Activated naive CD8-positive, alpha-beta T cell (primary cell): ENCODE data around the gene SHC3.

Source experiments
- H3K27ac Mint-ChIP-seq: one replicate; pipeline ENCODE4 v1.8.0; 2021; ENCODE audit warnings: mixed read lengths
- H3K27me3 Mint-ChIP-seq: one replicate; pipeline ENCODE4 v1.8.0; 2021; ENCODE audit warnings: mixed read lengths
- H3K36me3 Mint-ChIP-seq: one replicate; pipeline ENCODE4 v1.8.0; 2021; ENCODE audit warnings: mixed read lengths
- H3K4me1 Mint-ChIP-seq: one replicate; pipeline ENCODE4 v1.8.0; 2021; ENCODE audit warnings: low read depth, mixed read lengths
- H3K4me3 Mint-ChIP-seq: one replicate; pipeline ENCODE4 v1.8.0; 2021; ENCODE audit warnings: mild to moderate bottlenecking, mixed read lengths
- H3K9me3 Mint-ChIP-seq: one replicate; pipeline ENCODE4 v1.8.0; 2021; ENCODE audit warnings: low read depth, mixed read lengths

The SHC3 gene

DNA sequence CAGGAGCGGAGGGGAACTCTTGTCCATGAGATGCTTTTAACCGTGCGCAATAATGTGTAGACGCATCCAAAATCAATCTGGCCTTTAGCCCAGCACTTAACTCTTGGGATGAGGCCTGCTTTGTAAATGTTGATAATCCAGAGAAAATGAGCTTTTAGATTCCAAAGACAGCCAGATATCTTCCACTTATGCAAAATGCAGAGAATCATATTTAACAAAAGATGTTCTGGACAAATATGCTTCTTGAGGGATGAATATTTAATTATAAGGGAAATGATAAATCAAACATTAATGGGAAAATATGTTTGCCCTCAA lies 181.7 kb downstream of the SHC3 start:
- Mint-ChIP-seq H3K27me3 (peaks cover 23% of the 10 kb centered on the region), H3K4me1 (peaks cover 10% of the 10 kb centered on the region), H3K4me3 (no peak overlapping the region), H3K36me3 (no peaks in the 10 kb centered on the region), H3K9me3 (no peaks in the 10 kb centered on the region), H3K27ac (no peak overlapping the region)

DNA sequence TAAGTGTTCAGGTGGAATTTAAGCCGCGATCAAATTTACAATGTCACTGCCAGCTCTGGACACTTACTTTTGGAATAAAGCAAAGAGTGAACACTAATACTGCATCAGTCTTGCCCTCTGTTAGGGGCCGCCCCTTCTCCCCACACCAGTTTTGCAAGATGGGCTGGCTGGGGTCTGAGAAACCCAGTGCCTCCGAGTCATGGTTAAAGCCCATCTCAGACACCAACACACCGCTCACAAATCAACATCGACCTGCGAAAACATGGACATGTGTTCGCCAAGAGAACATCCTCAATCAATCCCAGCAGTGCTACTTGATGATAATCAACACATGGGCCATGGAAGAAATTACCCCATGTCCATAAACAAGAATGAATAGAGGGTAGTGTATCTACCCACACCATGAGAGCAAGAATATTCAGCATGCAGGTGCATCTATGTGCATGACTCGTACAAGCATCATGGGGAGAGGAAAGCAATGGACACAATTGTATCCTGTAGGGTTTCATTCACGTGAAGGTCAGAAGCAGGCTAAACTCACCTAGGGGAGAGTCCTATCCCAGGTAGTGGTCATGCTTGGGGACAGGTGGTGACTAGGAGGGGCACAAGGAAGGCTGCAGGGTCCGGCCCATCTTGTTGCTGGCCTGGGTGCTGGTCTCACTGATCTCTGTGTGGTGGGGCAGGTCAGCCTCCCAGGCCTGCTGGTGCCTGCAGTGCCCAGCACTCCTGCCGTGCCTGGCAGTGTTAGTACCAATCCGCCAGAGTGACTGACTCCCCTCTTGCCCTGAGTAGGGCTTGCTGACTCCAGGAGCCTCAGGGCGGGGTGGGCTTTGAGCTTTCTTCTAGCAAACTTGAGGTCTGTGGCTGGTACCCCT lies 182.3 kb downstream of the SHC3 start:
- peaks cover 19% of the 10 kb centered on the region for H3K27me3 Mint-ChIP-seq
- H3K4me3 Mint-ChIP-seq = no peak overlapping the region
- H3K9me3 Mint-ChIP-seq = no peaks in the 10 kb centered on the region
- H3K27ac Mint-ChIP-seq = no peak overlapping the region
- peaks cover 11% of the 10 kb centered on the region for H3K4me1 Mint-ChIP-seq
- no peaks in the 10 kb centered on the region for H3K36me3 Mint-ChIP-seq

GRCh38 chr9:88995627-88996026 lies 183.0 kb downstream of the SHC3 start:
- H3K27me3 Mint-ChIP-seq = peaks cover 19% of the 10 kb centered on the region

DNA sequence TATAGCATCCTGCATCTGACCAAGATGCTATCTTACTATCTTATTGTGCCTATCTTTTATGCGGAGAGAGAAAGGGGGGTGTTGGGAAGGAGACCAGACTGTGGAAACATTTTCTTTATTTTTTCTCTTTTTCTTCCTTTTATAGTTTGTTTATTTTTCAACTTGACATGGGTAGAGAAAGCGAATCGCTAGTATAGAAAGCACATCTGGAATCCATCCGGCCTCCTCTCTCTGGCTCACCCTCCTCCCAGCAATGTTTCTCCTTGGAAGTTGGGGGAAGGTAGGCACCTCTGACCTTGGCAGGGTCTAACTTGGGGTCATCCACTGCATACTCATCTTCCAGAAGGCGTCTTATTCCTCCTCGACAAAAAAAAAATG lies 183.4 kb downstream of the SHC3 start:
- H3K27ac Mint-ChIP-seq = no peak overlapping the region
- no peak overlapping the region for H3K4me3 Mint-ChIP-seq
- no peaks in the 10 kb centered on the region for H3K36me3 Mint-ChIP-seq
- peaks cover 8% of the 10 kb centered on the region for H3K4me1 Mint-ChIP-seq
- H3K9me3 Mint-ChIP-seq = no peaks in the 10 kb centered on the region
- peaks cover 19% of the 10 kb centered on the region for H3K27me3 Mint-ChIP-seq

More at GRCh38 chr9:88995627-88996026, 183.0 kb downstream of the SHC3 start:
- peaks cover 6% of the 10 kb centered on the region for H3K4me1 Mint-ChIP-seq
- H3K36me3 Mint-ChIP-seq = no peaks in the 10 kb centered on the region
- H3K4me3 Mint-ChIP-seq = no peak overlapping the region
- H3K27ac Mint-ChIP-seq = no peak overlapping the region
- no peaks in the 10 kb centered on the region for H3K9me3 Mint-ChIP-seq

DNA sequence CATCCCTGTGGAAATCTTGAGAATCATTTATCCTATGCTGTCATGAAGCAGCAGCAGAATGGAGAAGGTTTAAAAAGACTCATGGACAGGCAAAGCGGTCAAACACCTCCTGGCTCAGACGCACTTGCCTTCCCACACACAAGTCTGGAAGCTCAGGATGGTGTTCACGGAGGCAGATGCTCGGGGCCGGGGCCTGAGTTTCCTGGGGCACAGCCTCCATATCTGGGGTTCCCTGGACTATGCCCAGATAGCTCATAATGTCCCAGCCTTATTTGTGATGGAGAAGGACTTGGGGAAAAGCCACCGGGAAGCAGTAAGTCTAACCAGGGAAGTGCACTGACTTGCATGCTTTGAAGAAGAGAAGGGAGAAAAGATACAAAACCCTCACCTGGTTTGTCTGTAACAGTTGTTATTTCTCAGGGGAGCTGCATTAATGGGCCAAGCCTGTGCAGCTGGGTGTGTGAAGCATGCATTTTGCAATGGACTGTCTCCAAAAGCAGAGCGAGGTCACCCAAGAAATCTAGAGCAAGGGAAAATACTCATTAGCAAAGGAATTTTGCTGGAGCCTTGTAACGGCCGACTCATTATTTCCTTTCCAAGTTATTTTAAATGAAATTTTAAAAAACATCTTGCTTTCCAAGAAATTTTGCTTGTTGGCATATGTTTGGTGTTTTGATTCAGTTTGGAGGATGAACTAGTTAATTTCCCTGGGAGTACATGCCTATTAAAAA lies 184.0 kb downstream of the SHC3 start:
- H3K27ac Mint-ChIP-seq = no peak overlapping the region
- H3K36me3 Mint-ChIP-seq = no peaks in the 10 kb centered on the region
- H3K4me1 Mint-ChIP-seq = peaks cover 13% of the 10 kb centered on the region
- H3K27me3 Mint-ChIP-seq = peaks cover 19% of the 10 kb centered on the region
- H3K4me3 Mint-ChIP-seq = no peak overlapping the region
- no peaks in the 10 kb centered on the region for H3K9me3 Mint-ChIP-seq

- H3K27ac Mint-ChIP-seq = no peak overlapping the region
- no peak overlapping the region for H3K4me3 Mint-ChIP-seq
- H3K4me1 Mint-ChIP-seq = peaks cover 20% of the 10 kb centered on the region
- H3K36me3 Mint-ChIP-seq = no peaks in the 10 kb centered on the region
- no peaks in the 10 kb centered on the region for H3K9me3 Mint-ChIP-seq
- H3K27me3 Mint-ChIP-seq = peaks cover 20% of the 10 kb centered on the region
Measured at GRCh38 chr9:88993871-88994460, 184.7 kb downstream of the SHC3 start.

GRCh38 chr9:88993327-88993726 lies 185.3 kb downstream of the SHC3 start:
- H3K36me3 Mint-ChIP-seq = no peaks in the 10 kb centered on the region
- H3K27ac Mint-ChIP-seq = no peak overlapping the region
- peaks cover 26% of the 10 kb centered on the region for H3K4me1 Mint-ChIP-seq
- no peak overlapping the region for H3K4me3 Mint-ChIP-seq
- H3K27me3 Mint-ChIP-seq = peaks cover 20% of the 10 kb centered on the region
- no peaks in the 10 kb centered on the region for H3K9me3 Mint-ChIP-seq

GRCh38 chr9:88992556-88992955 lies 186.1 kb downstream of the SHC3 start:
- H3K36me3 Mint-ChIP-seq = no peaks in the 10 kb centered on the region
- no peak overlapping the region for H3K27ac Mint-ChIP-seq
- peaks cover 28% of the 10 kb centered on the region for H3K4me1 Mint-ChIP-seq
- H3K9me3 Mint-ChIP-seq = no peaks in the 10 kb centered on the region
- H3K27me3 Mint-ChIP-seq = peaks cover 20% of the 10 kb centered on the region
- H3K4me3 Mint-ChIP-seq = peak overlapping the region; percentile 73

DNA sequence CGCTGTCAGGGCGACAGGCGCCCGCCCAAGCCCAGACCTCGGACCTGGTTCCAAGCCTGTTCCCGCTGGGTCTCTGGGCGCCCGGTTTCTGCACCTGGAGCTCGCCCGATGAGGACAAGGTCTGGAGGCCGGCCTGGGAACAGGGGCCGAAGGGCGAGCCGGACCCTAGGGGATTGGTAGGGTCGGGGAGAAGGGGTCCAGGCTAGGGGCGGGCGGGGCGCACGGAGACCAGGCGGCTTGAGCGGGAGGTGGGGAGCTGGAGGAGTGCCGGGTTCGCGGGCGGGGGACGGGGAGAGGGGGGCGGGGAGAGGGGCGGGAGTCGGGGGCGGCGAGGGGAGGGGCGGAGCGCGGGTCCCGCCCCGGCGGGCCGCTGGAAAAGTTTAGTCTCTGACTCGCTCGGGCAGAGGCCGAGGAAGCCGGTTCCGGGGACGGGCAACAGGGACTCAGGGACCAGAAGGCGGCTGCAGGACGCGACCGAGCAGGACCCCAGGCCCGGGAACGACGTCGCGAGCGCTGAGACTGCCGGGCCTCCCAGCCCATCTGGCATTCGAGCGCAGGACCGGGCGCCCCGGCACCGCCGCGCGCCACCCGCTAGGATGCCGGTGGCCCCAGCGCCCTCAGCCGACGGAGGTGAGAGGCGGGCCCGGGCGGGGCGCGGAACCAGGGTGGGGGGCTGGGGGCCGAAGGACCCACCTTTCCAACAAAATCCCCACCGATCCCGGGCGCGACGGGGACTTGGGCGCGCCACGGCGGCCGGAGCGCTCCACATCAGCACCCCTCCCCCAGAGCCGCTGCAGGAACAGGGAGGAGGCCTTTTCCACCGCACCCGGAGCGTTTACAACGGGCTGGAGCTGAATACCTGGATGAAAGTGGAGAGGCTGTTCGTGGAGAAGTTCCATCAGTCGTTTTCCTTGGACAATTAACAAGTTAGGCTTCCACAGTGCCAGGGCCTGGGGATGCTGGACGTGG lies 187.3 kb downstream of the SHC3 start, which contains the start of gene S1PR3:
Gene S1PR3, plus strand, starts transcription at position 403 of the 969 bp plus-strand sequence. CDS start 9,733 bp downstream, outside the sequence.
- Mint-ChIP-seq H3K27me3 (peaks cover 18% of the 10 kb centered on the region), H3K27ac (no peak within 1 kb of the TSS), H3K36me3 (no peaks in the 10 kb centered on the region), H3K4me3 (peak within 1 kb of the TSS; percentile 73), H3K9me3 (no peaks in the 10 kb centered on the region), H3K4me1 (peaks cover 28% of the 10 kb centered on the region)

- H3K27me3 Mint-ChIP-seq = peaks cover 15% of the 10 kb centered on the region
- no peak overlapping the region for H3K27ac Mint-ChIP-seq
- H3K36me3 Mint-ChIP-seq = no peaks in the 10 kb centered on the region
- peak overlapping the region; percentile 61 for H3K4me3 Mint-ChIP-seq
- H3K4me1 Mint-ChIP-seq = peaks cover 28% of the 10 kb centered on the region
- H3K9me3 Mint-ChIP-seq = no peaks in the 10 kb centered on the region
Measured at GRCh38 chr9:88990729-88991065, 187.9 kb downstream of the SHC3 start.

DNA sequence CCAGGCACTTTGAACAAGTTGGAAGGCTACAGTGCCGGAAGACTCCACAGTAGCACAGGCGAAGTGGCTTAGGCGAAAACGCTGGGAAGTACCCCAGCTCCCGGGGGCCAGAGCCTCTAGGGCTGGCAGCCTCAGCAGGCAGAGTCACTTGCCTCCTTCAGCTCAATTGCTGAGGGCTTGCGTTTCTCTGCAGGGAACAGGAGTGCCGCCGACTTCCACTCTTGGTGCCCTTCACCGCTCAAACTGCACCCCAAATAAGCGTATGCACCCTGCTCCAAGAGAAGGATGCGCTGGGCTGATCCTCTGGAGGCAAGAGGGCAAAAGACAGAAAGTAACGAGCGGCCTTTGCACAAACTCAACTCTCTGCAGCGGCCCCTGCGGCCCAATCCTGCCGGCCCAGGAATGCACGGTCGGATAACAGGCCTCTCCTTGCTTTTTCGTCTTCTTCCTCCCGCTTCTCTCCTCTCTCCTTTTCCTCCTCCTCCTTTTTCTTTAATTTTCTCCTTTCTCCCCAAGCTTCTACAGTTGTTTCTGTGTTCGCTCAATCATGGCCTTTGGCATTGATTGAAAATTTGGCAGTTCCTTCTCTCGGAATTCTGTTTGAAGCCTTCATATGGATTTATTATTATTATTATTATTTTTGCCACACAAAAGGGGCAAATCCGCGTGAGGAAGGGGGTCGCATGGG lies 188.4 kb downstream of the SHC3 start:
- Mint-ChIP-seq H3K36me3 (no peaks in the 10 kb centered on the region), H3K27ac (peak overlapping the region; percentile 16), H3K4me1 (peaks cover 28% of the 10 kb centered on the region), H3K4me3 (peak overlapping the region; percentile 72), H3K27me3 (peaks cover 17% of the 10 kb centered on the region), H3K9me3 (no peaks in the 10 kb centered on the region)

DNA sequence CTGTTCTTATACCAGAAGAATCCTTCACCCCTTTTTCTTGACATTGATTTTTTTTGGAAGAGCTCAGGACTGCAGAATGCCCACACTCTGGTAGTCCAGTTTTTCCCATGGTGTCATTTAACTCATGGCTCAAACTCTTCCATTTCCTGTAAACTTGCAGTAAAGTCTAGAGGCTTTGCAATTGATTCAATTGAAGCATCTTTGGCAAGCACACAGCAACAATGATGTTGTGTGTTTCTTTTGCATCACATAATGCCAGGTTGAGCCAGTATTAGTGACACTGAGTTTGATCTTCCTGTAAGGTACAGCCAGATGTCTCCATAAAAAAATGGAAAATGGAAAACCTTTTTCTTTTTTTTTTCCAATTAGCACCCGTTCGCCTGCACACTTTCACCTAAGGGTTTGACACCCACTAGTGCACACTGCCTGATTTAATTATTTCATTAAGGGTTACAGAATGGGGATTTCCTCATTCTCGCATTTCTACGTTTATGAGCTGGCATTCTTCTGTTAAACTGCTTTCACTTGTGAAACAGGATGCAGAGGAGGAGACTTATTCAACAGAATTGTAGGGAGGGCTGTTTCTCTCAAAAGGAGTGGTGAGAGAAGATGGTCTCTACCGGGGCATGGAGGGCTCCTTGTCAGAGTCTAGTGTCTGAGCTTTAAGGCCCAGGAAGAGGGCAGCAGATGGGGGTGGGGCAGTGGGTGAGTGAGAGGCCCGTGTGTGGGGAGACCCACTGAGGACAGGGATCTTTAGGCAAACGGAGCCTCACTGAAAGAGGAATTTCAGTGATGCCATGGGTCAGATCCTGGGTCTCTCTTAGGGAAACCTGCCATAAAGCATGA lies 189.6 kb downstream of the SHC3 start:
- Mint-ChIP-seq H3K27ac (peak overlapping the region; percentile 61), H3K27me3 (peaks cover 13% of the 10 kb centered on the region), H3K9me3 (no peaks in the 10 kb centered on the region), H3K4me1 (peaks cover 28% of the 10 kb centered on the region), H3K4me3 (peak overlapping the region; percentile 72), H3K36me3 (no peaks in the 10 kb centered on the region)

GRCh38 chr9:88987661-88988060 lies 191.0 kb downstream of the SHC3 start:
- peaks cover 8% of the 10 kb centered on the region for H3K27me3 Mint-ChIP-seq
- H3K9me3 Mint-ChIP-seq = no peaks in the 10 kb centered on the region
- peaks cover 28% of the 10 kb centered on the region for H3K4me1 Mint-ChIP-seq
- H3K27ac Mint-ChIP-seq = no peak overlapping the region
- no peaks in the 10 kb centered on the region for H3K36me3 Mint-ChIP-seq
- no peak overlapping the region for H3K4me3 Mint-ChIP-seq
